Mesothelial cell of epicardium (in vitro differentiated cells): ENCODE measurements around the gene SPEM1. TPM values are rescaled to one million over a fixed set of nuclear protein-coding genes. Genes with fewer than 3 reads are reported as not detected.

Experiments
- DNase-seq, 2 experiments: peaks; one replicate each; pipeline ENCODE4 v3.0.0; 2021; ENCODE audit warnings: low spot score in 2 of 2; ENCODE audit not compliant: unreplicated experiment in 2 of 2
- H3K27ac Mint-ChIP-seq: 2 replicates; pipeline ENCODE4 v1.8.0; 2021; ENCODE audit warnings: mixed read lengths
- H3K27me3 Mint-ChIP-seq: 2 replicates; pipeline ENCODE4 v1.8.0; 2021; ENCODE audit warnings: low read depth, mixed read lengths
- H3K36me3 Mint-ChIP-seq: 2 replicates; pipeline ENCODE4 v1.8.0; 2021; ENCODE audit warnings: mixed read lengths
- H3K4me1 Mint-ChIP-seq: 2 replicates; pipeline ENCODE4 v1.8.0; 2021; ENCODE audit warnings: mixed read lengths
- H3K4me3 Mint-ChIP-seq: 2 replicates; pipeline ENCODE4 v1.8.0; 2021; ENCODE audit warnings: mild to moderate bottlenecking, moderate library complexity, mixed read lengths
- H3K9me3 Mint-ChIP-seq: 2 replicates; pipeline ENCODE4 v1.8.0; 2021; ENCODE audit warnings: mixed read lengths
- CTCF ChIP-seq: fragments of 200-600 bp; sonication (generic); IDR thresholded peaks from one replicate; pipeline ENCODE4 v1.5.0; 2021; ENCODE audit warnings: antibody characterized with exemption; ENCODE audit not compliant: unreplicated experiment
- total RNA-seq: library from RNA; stranded (reverse); gene quantifications from 3 replicates; pipeline ENCODE4 v1.2.1, GENCODE V29; 2021

The SPEM1 gene
- total RNA-seq = 0.38 TPM in 1 of 3 replicates, not detected in the others

- H3K27me3 Mint-ChIP-seq = no peaks in the 10 kb centered on the region
- peak within 1 kb of the TSS; percentile 22 for H3K27ac Mint-ChIP-seq
- no peak for TF ChIP-seq CTCF
- H3K9me3 Mint-ChIP-seq = no peaks in the 10 kb centered on the region
- peaks cover 13% of the 10 kb centered on the region for H3K36me3 Mint-ChIP-seq
- no peaks in the 10 kb centered on the region for H3K4me1 Mint-ChIP-seq
- DNase-seq = no peak
- no peak within 1 kb of the TSS for H3K4me3 Mint-ChIP-seq
Measured at GRCh38 chr17:7419819-7420610, at the start of gene SPEM1. Gene SPEM1 (plus strand): TSS chr17:7420324. CDS start chr17:7420385, 61 bp downstream.

- no peak for TF ChIP-seq CTCF
- Mint-ChIP-seq H3K4me3 (no peak overlapping the region), H3K27me3 (peaks cover 6% of the 10 kb centered on the region), H3K27ac (no peak overlapping the region), H3K36me3 (no peaks in the 10 kb centered on the region), H3K4me1 (no peaks in the 10 kb centered on the region), H3K9me3 (no peaks in the 10 kb centered on the region)
- no peak for DNase-seq
Measured at GRCh38 chr17:7370853-7371252, 49.3 kb upstream of the SPEM1 start.

GRCh38 chr17:7374353-7374752 is 45.8 kb upstream of the SPEM1 start:
- Mint-ChIP-seq H3K4me1 (no peaks in the 10 kb centered on the region), H3K4me3 (no peak overlapping the region), H3K36me3 (peaks cover 3% of the 10 kb centered on the region), H3K27ac (no peak overlapping the region), H3K27me3 (peaks cover 10% of the 10 kb centered on the region), H3K9me3 (peaks cover 5% of the 10 kb centered on the region)
- no peak for DNase-seq
- TF ChIP-seq CTCF = no peak

- no peak for TF ChIP-seq CTCF
- H3K27ac Mint-ChIP-seq = no peak overlapping the region
- peaks cover 6% of the 10 kb centered on the region for H3K9me3 Mint-ChIP-seq
- peaks cover 37% of the 10 kb centered on the region for H3K27me3 Mint-ChIP-seq
- peaks cover 15% of the 10 kb centered on the region for H3K4me1 Mint-ChIP-seq
- no peak for DNase-seq
- H3K36me3 Mint-ChIP-seq = peaks cover 3% of the 10 kb centered on the region
- no peak overlapping the region for H3K4me3 Mint-ChIP-seq
Measured at GRCh38 chr17:7379134-7379533, 41.0 kb upstream of the SPEM1 start.

- peak overlapping the region; percentile 82 for H3K27ac Mint-ChIP-seq
- H3K4me3 Mint-ChIP-seq = peak overlapping the region; percentile 79
- H3K4me1 Mint-ChIP-seq = peaks cover 15% of the 10 kb centered on the region
- H3K27me3 Mint-ChIP-seq = peaks cover 41% of the 10 kb centered on the region
- H3K9me3 Mint-ChIP-seq = peaks cover 6% of the 10 kb centered on the region
- DNase-seq = peak in 1 of 2 experiments; percentile 56
- TF ChIP-seq CTCF = no peak
- H3K36me3 Mint-ChIP-seq = peaks cover 4% of the 10 kb centered on the region
Measured at GRCh38 chr17:7380321-7380720, 39.8 kb upstream of the SPEM1 start.
